CD4-positive, CD25-positive, alpha-beta regulatory T cell (primary cell): ENCODE measurements around the gene EEF1AKMT2. TPM values are rescaled to one million over a fixed set of nuclear protein-coding genes. Genes with fewer than 3 reads are reported as not detected.
A peak's percentile ranks its signal among the peaks of the same experiment; 100 is the strongest.

Experiments used
- ATAC-seq, 2 donors: fragments of 150-1000 bp; cut with Tn5 transposase; one replicate each; pipeline ENCODE4 v1.10.0; 2021; ENCODE audit warnings: low read depth in 2 of 2, moderate number of reproducible peaks in 2 of 2, moderate library complexity in 1 of 2
- DNase-seq, 3 donors: peaks; one replicate each; pipeline versions ENCODE4 v3.0.0 to v3.0.0-alpha.2; 2012 to 2022; ENCODE audit warnings: mixed read lengths in 1 of 3
- H3K27ac ChIP-seq: one replicate; pipeline ENCODE4 v1.7.0; 2013; ENCODE audit warnings: mild to moderate bottlenecking, low read length; ENCODE audit not compliant: insufficient read depth, poor library complexity, severe bottlenecking
- H3K27me3 ChIP-seq: one replicate; pipeline ENCODE4 v1.7.0; 2013; ENCODE audit warnings: low read length; ENCODE audit not compliant: control insufficient read depth, insufficient read depth
- H3K36me3 ChIP-seq: one replicate; pipeline ENCODE4 v1.7.0; 2013; ENCODE audit warnings: mild to moderate bottlenecking, low read length, moderate library complexity; ENCODE audit not compliant: control insufficient read depth, insufficient read depth
- H3K4me1 ChIP-seq: 2 replicates; pipeline ENCODE4 v1.7.0; 2013; ENCODE audit warnings: mild to moderate bottlenecking, low read length; ENCODE audit not compliant: insufficient read depth, control insufficient read depth, poor library complexity, severe bottlenecking
- H3K4me3 ChIP-seq: one replicate; pipeline ENCODE4 v1.7.0; 2013; ENCODE audit warnings: low read depth, mild to moderate bottlenecking, low read length, moderate library complexity
- H3K9me3 ChIP-seq, 2 experiments: 1 replicate in 1 of 2; 2 replicates in 1 of 2; pipeline ENCODE4 v1.7.0; 2013; ENCODE audit warnings: low read length in 2 of 2, mild to moderate bottlenecking in 1 of 2, moderate library complexity in 1 of 2; ENCODE audit not compliant: control insufficient read depth in 2 of 2
- H3K27ac Mint-ChIP-seq, 3 donors: one replicate each; pipeline ENCODE4 v1.8.0; 2020 to 2022; ENCODE audit warnings: mild to moderate bottlenecking in 3 of 3, mixed read lengths in 3 of 3, moderate library complexity in 2 of 3
- H3K27me3 Mint-ChIP-seq: one replicate; pipeline ENCODE4 v1.8.0; 2022; ENCODE audit warnings: mild to moderate bottlenecking, mixed read lengths
- H3K36me3 Mint-ChIP-seq: one replicate; pipeline ENCODE4 v1.8.0; 2020; ENCODE audit warnings: mixed read lengths
- H3K4me1 Mint-ChIP-seq, 4 donors: one replicate each; pipeline ENCODE4 v1.8.0; 2020 to 2022; ENCODE audit warnings: mixed read lengths in 4 of 4, mild to moderate bottlenecking in 1 of 4
- H3K4me3 Mint-ChIP-seq, 4 donors: one replicate each; pipeline ENCODE4 v1.8.0; 2020 to 2022; ENCODE audit warnings: mild to moderate bottlenecking in 4 of 4, mixed read lengths in 4 of 4, moderate library complexity in 3 of 4
- H3K9me3 Mint-ChIP-seq, 7 donors: one replicate each; pipeline ENCODE4 v1.8.0; 2020 to 2022; ENCODE audit warnings: mixed read lengths in 7 of 7, mild to moderate bottlenecking in 3 of 7, moderate library complexity in 2 of 7
- polyA plus RNA-seq, 4 donors: library from polyadenylated mRNA; unstranded; fragments of 300-500 nt; fragmentation: Illumina TruSeq; gene quantifications; one replicate each; pipeline ENCODE4 v1.2.3, GENCODE V29; 2021
- total RNA-seq: library from RNA; stranded (reverse); gene quantifications from one replicate; pipeline ENCODE4 v1.2.3, GENCODE V29; 2022

Gene EEF1AKMT2
- total and polyA plus RNA-seq, 5 donors from 2014 or later: 15.9 to 30.5 (median 25.8) TPM

- H3K4me3 ChIP-seq: peak overlapping the region; percentile 59
- H3K9me3 Mint-ChIP-seq: no peaks in the 10 kb centered on the region
- H3K4me1 Mint-ChIP-seq: peaks cover 31 to 98% (median 83%) of the 10 kb centered on the region in 4 donors
Measured at GRCh38 chr10:124728830-124729661, 62.6 kb downstream of the EEF1AKMT2 start.

DNA sequence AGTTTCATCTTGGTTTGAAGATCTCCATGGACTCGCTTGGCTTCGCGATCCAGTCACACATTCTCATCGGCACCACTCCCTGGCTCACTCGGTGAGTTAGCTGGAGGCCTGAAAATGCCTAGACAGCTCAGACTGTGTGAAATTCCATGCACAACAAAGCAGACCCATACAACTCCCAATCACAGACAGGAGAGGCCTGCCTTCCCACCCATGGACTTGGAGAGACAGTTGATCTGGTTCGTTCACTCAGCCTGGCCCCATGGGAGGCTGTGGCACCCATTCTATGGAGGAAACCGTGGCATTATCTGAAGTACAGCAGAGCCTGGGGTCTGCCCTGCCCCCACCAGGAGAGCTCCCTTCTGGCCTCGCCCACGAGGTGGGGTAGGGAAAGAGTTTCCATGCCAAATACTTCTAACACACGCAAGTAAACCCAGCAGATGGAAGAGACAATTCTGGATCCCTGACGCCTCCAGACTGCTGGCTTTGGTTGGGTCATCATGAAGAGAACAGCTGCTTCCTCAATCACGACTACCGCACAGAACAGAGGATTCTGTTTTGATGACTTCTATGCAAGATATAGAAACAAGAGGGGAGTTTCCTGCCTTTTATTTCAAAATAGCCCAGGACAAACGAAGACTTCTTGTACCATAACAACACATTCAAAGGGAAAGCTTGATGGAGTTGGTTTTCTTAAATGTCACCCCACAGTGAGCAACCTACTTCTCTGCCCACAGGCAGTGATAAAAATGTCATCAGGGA lies 63.4 kb downstream of the EEF1AKMT2 start:
- H3K4me1 Mint-ChIP-seq: peaks cover 28 to 98% (median 84%) of the 10 kb centered on the region in 4 donors

More at GRCh38 chr10:124728830-124729661, 62.6 kb downstream of the EEF1AKMT2 start:
- H3K27me3 ChIP-seq: no peaks in the 10 kb centered on the region
- peaks cover 100% of the 10 kb centered on the region for H3K4me1 ChIP-seq
- H3K36me3 ChIP-seq: peaks cover 11% of the 10 kb centered on the region
- Mint-ChIP-seq H3K27ac (peak overlapping the region; percentile 86 to 97 (median 97)), H3K4me3 (peak overlapping the region; percentile 73 to 85 (median 80)), H3K36me3 (peaks cover 29% of the 10 kb centered on the region), H3K27me3 (no peaks in the 10 kb centered on the region)
- ATAC-seq (peak; percentile 4 to 6), DNase-seq (no peak)
- H3K27ac ChIP-seq: peak overlapping the region; percentile 97
- H3K9me3 ChIP-seq: no peaks in the 10 kb centered on the region

DNA sequence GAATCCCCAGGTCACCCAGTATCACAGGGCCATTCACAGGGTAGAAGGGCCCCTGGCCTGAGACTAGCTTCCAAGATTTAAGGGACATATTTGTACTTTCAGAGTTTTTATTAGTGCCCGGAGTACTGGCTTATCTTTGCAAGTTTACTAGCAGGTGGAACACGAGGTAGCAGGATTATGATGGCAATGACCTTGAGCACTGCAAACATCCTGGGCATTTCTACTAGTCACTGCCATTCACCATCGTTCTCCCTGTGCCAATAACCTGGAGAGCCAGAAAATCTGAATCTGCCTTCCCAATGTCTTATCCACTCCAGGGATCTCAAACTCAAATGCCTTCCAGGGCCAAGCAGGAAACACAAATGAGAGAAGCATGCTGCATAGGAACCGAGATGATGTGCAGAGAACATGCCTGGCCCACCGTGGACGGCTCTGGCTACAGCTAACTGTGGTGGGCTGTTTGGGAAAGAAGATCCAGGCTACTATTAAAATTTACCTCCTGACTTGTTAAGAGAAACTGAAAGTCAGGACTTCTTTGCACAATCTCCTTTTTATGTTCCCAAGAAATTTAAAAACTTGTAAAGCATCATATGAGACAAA lies 64.2 kb downstream of the EEF1AKMT2 start:
- Histone ChIP-seq H3K27me3 (no peaks in the 10 kb centered on the region), H3K4me3 (peak overlapping the region; percentile 59), H3K4me1 (peaks cover 100% of the 10 kb centered on the region), H3K9me3 (no peaks in the 10 kb centered on the region), H3K36me3 (peaks cover 11% of the 10 kb centered on the region), H3K27ac (peak overlapping the region; percentile 97)
- H3K4me3 Mint-ChIP-seq: peak overlapping the region; percentile 55 to 80 (median 76)
- no peak for ATAC-seq
- H3K36me3 Mint-ChIP-seq: peaks cover 16% of the 10 kb centered on the region
- H3K27ac Mint-ChIP-seq: peak overlapping the region; percentile 86 to 97 (median 97)
- no peaks in the 10 kb centered on the region for H3K9me3 Mint-ChIP-seq
- H3K4me1 Mint-ChIP-seq: peaks cover 34 to 98% (median 84%) of the 10 kb centered on the region in 4 donors
- no peak for DNase-seq
- no peaks in the 10 kb centered on the region for H3K27me3 Mint-ChIP-seq

More for the DNA sequence above, 63.4 kb downstream of the EEF1AKMT2 start:
- peaks cover 100% of the 10 kb centered on the region for H3K4me1 ChIP-seq
- H3K4me3 ChIP-seq: peak overlapping the region; percentile 59
- Mint-ChIP-seq H3K36me3 (peaks cover 23% of the 10 kb centered on the region), H3K4me3 (peak overlapping the region; percentile 73 to 85 (median 80)), H3K9me3 (no peaks in the 10 kb centered on the region), H3K27me3 (no peaks in the 10 kb centered on the region), H3K27ac (peak overlapping the region; percentile 86 to 97 (median 97))
- DNase-seq: peak in 2 of 3 donors; percentile 50 to 68
- peaks cover 11% of the 10 kb centered on the region for H3K36me3 ChIP-seq
- H3K9me3 ChIP-seq: no peaks in the 10 kb centered on the region
- peak; percentile 33 to 53 for ATAC-seq
- no peaks in the 10 kb centered on the region for H3K27me3 ChIP-seq
- H3K27ac ChIP-seq: peak overlapping the region; percentile 97

- no peak for ATAC-seq
- H3K4me1 Mint-ChIP-seq: peaks cover 34 to 99% (median 85%) of the 10 kb centered on the region in 4 donors
- H3K9me3 ChIP-seq: no peaks in the 10 kb centered on the region
- no peaks in the 10 kb centered on the region for H3K27me3 ChIP-seq
- peaks cover 6% of the 10 kb centered on the region for H3K36me3 ChIP-seq
- peaks cover 16% of the 10 kb centered on the region for H3K36me3 Mint-ChIP-seq
- H3K4me3 Mint-ChIP-seq: peak overlapping the region in 2 of 4 donors; percentile 26 to 45
- H3K27me3 Mint-ChIP-seq: no peaks in the 10 kb centered on the region
- H3K9me3 Mint-ChIP-seq: no peaks in the 10 kb centered on the region
- H3K27ac Mint-ChIP-seq: peak overlapping the region; percentile 92 to 99 (median 97)
- DNase-seq: no peak
- H3K4me3 ChIP-seq: no peak overlapping the region
- H3K4me1 ChIP-seq: peaks cover 100% of the 10 kb centered on the region
- H3K27ac ChIP-seq: peak overlapping the region; percentile 97
Measured at GRCh38 chr10:124725791-124726190, 65.9 kb downstream of the EEF1AKMT2 start.

DNA sequence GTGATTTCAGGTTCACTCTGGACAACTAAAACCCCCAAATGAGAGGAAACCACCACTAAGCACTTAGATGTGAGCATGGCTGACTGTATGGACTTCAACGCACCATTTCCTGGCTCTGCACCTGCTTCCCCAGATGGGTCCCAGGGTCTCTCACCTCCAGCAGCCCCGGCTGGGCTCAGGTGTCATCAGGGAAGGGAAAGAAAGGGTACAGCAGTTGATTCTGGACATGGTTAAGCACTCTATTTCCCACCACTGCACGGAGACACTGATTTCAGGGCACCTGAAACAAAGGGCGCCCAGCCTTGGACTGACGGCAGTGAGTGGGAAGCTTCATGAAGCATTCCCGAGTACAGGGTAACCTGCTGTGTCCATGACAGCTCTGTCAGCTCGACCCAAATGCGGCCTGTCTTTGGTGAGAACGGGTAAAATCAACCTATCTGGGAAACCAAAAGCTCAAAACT lies 66.5 kb downstream of the EEF1AKMT2 start:
- Mint-ChIP-seq H3K4me1 (peaks cover 34 to 99% (median 84%) of the 10 kb centered on the region in 4 donors), H3K36me3 (peaks cover 12% of the 10 kb centered on the region), H3K4me3 (peak overlapping the region; percentile 43 to 84 (median 46)), H3K27me3 (no peaks in the 10 kb centered on the region), H3K27ac (peak overlapping the region; percentile 97 to 99 (median 99)), H3K9me3 (no peaks in the 10 kb centered on the region)
- DNase-seq (no peak), ATAC-seq (no peak)
- H3K4me3 ChIP-seq: peak overlapping the region; percentile 48
- peaks cover under 1% of the 10 kb centered on the region for H3K36me3 ChIP-seq
- H3K27me3 ChIP-seq: no peaks in the 10 kb centered on the region
- H3K27ac ChIP-seq: peak overlapping the region; percentile 97
- H3K4me1 ChIP-seq: peaks cover 100% of the 10 kb centered on the region
- H3K9me3 ChIP-seq: no peaks in the 10 kb centered on the region

- H3K9me3 Mint-ChIP-seq: no peaks in the 10 kb centered on the region
- H3K4me3 Mint-ChIP-seq: peak overlapping the region; percentile 73 to 88 (median 85)
- peak overlapping the region; percentile 97 to 99 (median 99) for H3K27ac Mint-ChIP-seq
- Histone ChIP-seq H3K4me3 (peak overlapping the region; percentile 63), H3K27me3 (no peaks in the 10 kb centered on the region), H3K9me3 (no peaks in the 10 kb centered on the region), H3K36me3 (no peaks in the 10 kb centered on the region), H3K4me1 (peaks cover 100% of the 10 kb centered on the region), H3K27ac (peak overlapping the region; percentile 97)
- no peaks in the 10 kb centered on the region for H3K27me3 Mint-ChIP-seq
- H3K4me1 Mint-ChIP-seq: peaks cover 29 to 99% (median 80%) of the 10 kb centered on the region in 4 donors
- H3K36me3 Mint-ChIP-seq: peaks cover 6% of the 10 kb centered on the region
- no peak for DNase-seq
- no peak for ATAC-seq
Measured at GRCh38 chr10:124724279-124725027, 67.2 kb downstream of the EEF1AKMT2 start.
